ENCODE results near the gene TEX11. TPM values are rescaled to one million over a fixed set of nuclear protein-coding genes. Genes with fewer than 3 reads are reported as not detected.
"Not testable (repeated sequence)": the region's sequence is repeated elsewhere in the genome, so short reads cannot be mapped to it uniquely, and the experiment has no call there.

Gene TEX11
- total RNA-seq, 6 donors from 2014 or later: 0.10 TPM; not detected in 5

GRCh38 chrX:70669120-70669519 is 239.4 kb downstream of the TEX11 start:
- H3K27ac ChIP-seq: no peak overlapping the region
- H3K4me1 ChIP-seq: no peaks in the 10 kb centered on the region
- H3K36me3 ChIP-seq: no peaks in the 10 kb centered on the region
- no peaks in the 10 kb centered on the region for H3K27me3 ChIP-seq
- DNase-seq (no peak), ATAC-seq (ENCODE audit: low FRiP score in 2 of 2) (no peak)
- H3K4me3 ChIP-seq: no peak overlapping the region
- no peaks in the 10 kb centered on the region for H3K9me3 ChIP-seq
- TF ChIP-seq POLR2AphosphoS5 (IDR thresholded peaks at IDR 0.05) (no peak), EP300 (IDR thresholded peaks at IDR 0.05) (no peak), POLR2A (IDR thresholded peaks at IDR 0.05) (no peak), CTCF (IDR thresholded peaks at IDR 0.05) (no peak)

GRCh38 chrX:70664726-70665125 is 243.8 kb downstream of the TEX11 start:
- no peaks in the 10 kb centered on the region for H3K36me3 ChIP-seq
- ATAC-seq (ENCODE audit: low FRiP score in 2 of 2): no peak
- H3K27ac ChIP-seq: no peak overlapping the region
- H3K4me1 ChIP-seq: no peaks in the 10 kb centered on the region
- no peaks in the 10 kb centered on the region for H3K9me3 ChIP-seq
- 0 to 27% methylated on average over 1 of the region's 1 CpG for WGBS, 2 donors
- H3K27me3 ChIP-seq: no peaks in the 10 kb centered on the region
- TF ChIP-seq POLR2A (IDR thresholded peaks at IDR 0.05): no peak
- no peak for TF ChIP-seq POLR2AphosphoS5 (IDR thresholded peaks at IDR 0.05)
- no peak for TF ChIP-seq CTCF (IDR thresholded peaks at IDR 0.05)
- no peak for TF ChIP-seq EP300 (IDR thresholded peaks at IDR 0.05)
- no peak overlapping the region for H3K4me3 ChIP-seq
- DNase-seq: no peak

GRCh38 chrX:70661124-70661523 is 247.4 kb downstream of the TEX11 start:
- ATAC-seq (ENCODE audit: low FRiP score in 2 of 2); H3K4me1 ChIP-seq; H3K4me3 ChIP-seq; DNase-seq; H3K9me3 ChIP-seq; H3K36me3 ChIP-seq; H3K27me3 ChIP-seq; H3K27ac ChIP-seq: not testable (repeated sequence)
- 59% methylated on average over 11 of the region's 11 CpGs; no CpG with 5 or more reads in 1 of the 2 donors for WGBS, 2 donors

GRCh38 chrX:70657546-70657945 is 251.0 kb downstream of the TEX11 start:
- H3K9me3 ChIP-seq; DNase-seq; ATAC-seq (ENCODE audit: low FRiP score in 2 of 2); H3K27ac ChIP-seq; H3K4me1 ChIP-seq; H3K4me3 ChIP-seq; H3K36me3 ChIP-seq; H3K27me3 ChIP-seq: not testable (repeated sequence)
- WGBS, 2 donors: 66 to 84% methylated on average over 3 to 4 of the region's 4 CpGs

GRCh38 chrX:70656304-70656703 is 252.2 kb downstream of the TEX11 start:
- Histone ChIP-seq H3K27ac (no peak overlapping the region), H3K9me3 (no peaks in the 10 kb centered on the region), H3K4me3 (no peak overlapping the region), H3K4me1 (no peaks in the 10 kb centered on the region), H3K36me3 (no peaks in the 10 kb centered on the region), H3K27me3 (no peaks in the 10 kb centered on the region)
- no peak for ATAC-seq (ENCODE audit: low FRiP score in 2 of 2)
- DNase-seq: no peak
- 63 to 65% methylated on average over 4 of the region's 4 CpGs for WGBS, 2 donors
- TF ChIP-seq CTCF (IDR thresholded peaks at IDR 0.05) (no peak), EP300 (IDR thresholded peaks at IDR 0.05) (no peak), POLR2AphosphoS5 (IDR thresholded peaks at IDR 0.05) (no peak), POLR2A (IDR thresholded peaks at IDR 0.05) (no peak)

GRCh38 chrX:70647910-70648309 is 260.6 kb downstream of the TEX11 start:
- ATAC-seq (ENCODE audit: low FRiP score in 2 of 2); H3K4me3 ChIP-seq; H3K27ac ChIP-seq; H3K27me3 ChIP-seq; DNase-seq; H3K4me1 ChIP-seq; H3K9me3 ChIP-seq; H3K36me3 ChIP-seq: not testable (repeated sequence)
- 84 to 86% methylated on average over 3 of the region's 3 CpGs for WGBS, 2 donors
